Left lung (tissue), 10 donors: ENCODE data around the gene IRF2BP2. TPM values are rescaled to one million over a fixed set of nuclear protein-coding genes. Genes with fewer than 3 reads are reported as not detected.

Source experiments
- ATAC-seq: fragments of 200-7000 bp; cut with Tn5 transposase; one replicate; pipeline ENCODE4 v1.9.1; 2020; ENCODE audit warnings: moderate library complexity
- DNase-seq, 4 donors: peaks; one replicate each; pipeline ENCODE4 v3.0.0-alpha.2; 2013 to 2020
- H3K27ac ChIP-seq, 2 donors: fragments of 200-600 bp; sonication (generic) in 1 of 2; one replicate each; pipeline versions ENCODE4 v1.5.0 to v1.8.0; 2020 to 2021
- H3K27me3 ChIP-seq, 2 donors: fragments of 200-600 bp; sonication (generic) in 1 of 2; one replicate each; pipeline versions ENCODE4 v1.5.0 to v1.8.0; 2020 to 2021
- H3K36me3 ChIP-seq, 2 donors: fragments of 200-600 bp; sonication (generic) in 1 of 2; one replicate each; pipeline versions ENCODE4 v1.5.0 to v1.8.0; 2020 to 2021
- H3K4me1 ChIP-seq, 2 donors: fragments of 200-600 bp; one replicate each; pipeline ENCODE4 v1.8.0; 2021
- H3K4me3 ChIP-seq, 2 donors: fragments of 200-600 bp; sonication (generic) in 1 of 2; one replicate each; pipeline versions ENCODE4 v1.5.0 to v1.8.0; 2020 to 2021; ENCODE audit warnings: mild to moderate bottlenecking in 1 of 2
- H3K9me3 ChIP-seq, 2 donors: fragments of 200-600 bp; sonication (generic) in 1 of 2; one replicate each; pipeline versions ENCODE4 v1.5.0 to v1.8.0; 2020 to 2021
- intact Hi-C, 2 donors: fragments of 100-400 bp; cut with DNase I; formaldehyde crosslinking; loops; one replicate each; pipeline versions ENCODE4 v1.11.2 to v1.14.2; 2022
- polyA plus RNA-seq, 6 donors: library from polyadenylated mRNA; unstranded; fragments of 120-200 nt; gene quantifications; one replicate each; pipeline ENCODE4 v1.2.1, GENCODE V29; 2013; ENCODE audit not compliant: insufficient read length in 6 of 6
- total RNA-seq, 2 donors: library from RNA; stranded (reverse); fragmentation: NEBNext Ultra II Directional; extraction: Animal tissue kit (Norgen Biotek cat#: 25700); gene quantifications; one replicate each; pipeline ENCODE4 v1.2.1, GENCODE V29; 2021
- TF ChIP-seq, protein P1 (sequence below), 2 donors: fragments of 200-600 bp; sonication (generic) in 1 of 2; IDR thresholded peaks; one replicate each; pipeline versions ENCODE4 v1.5.0 to v1.8.0; 2021; ENCODE audit warnings: antibody characterized with exemption in 2 of 2
- donor health status: DM: no; HTN: yes; CAD: no.
- donor health status: DM: no; HTN: no; CAD: no.

Gene IRF2BP2
- total and polyA plus RNA-seq, 8 donors, result 114 to 236 (median 175) TPM

DNA sequence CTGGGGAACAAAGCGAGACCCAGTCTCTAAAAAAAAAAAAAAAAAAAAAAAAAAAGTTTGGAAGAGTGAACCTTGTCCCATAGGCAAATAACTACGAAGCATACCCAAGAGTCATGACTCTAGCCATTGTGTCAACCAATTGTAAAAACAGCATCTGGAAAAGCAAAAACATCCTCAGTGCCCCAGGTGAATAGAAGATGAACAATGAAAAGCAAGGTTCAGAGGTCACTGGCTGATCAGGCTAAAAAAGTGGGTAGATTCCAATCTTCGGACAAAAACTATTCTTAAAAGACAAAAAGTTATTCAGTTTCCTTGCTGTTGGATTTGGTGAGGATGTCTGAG is 11.1 kb upstream of the IRF2BP2 start:
- no peaks in the 10 kb centered on the region for H3K36me3 ChIP-seq
- TF ChIP-seq, protein P1, sequence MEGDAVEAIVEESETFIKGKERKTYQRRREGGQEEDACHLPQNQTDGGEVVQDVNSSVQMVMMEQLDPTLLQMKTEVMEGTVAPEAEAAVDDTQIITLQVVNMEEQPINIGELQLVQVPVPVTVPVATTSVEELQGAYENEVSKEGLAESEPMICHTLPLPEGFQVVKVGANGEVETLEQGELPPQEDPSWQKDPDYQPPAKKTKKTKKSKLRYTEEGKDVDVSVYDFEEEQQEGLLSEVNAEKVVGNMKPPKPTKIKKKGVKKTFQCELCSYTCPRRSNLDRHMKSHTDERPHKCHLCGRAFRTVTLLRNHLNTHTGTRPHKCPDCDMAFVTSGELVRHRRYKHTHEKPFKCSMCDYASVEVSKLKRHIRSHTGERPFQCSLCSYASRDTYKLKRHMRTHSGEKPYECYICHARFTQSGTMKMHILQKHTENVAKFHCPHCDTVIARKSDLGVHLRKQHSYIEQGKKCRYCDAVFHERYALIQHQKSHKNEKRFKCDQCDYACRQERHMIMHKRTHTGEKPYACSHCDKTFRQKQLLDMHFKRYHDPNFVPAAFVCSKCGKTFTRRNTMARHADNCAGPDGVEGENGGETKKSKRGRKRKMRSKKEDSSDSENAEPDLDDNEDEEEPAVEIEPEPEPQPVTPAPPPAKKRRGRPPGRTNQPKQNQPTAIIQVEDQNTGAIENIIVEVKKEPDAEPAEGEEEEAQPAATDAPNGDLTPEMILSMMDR (IDR thresholded peaks at IDR 0.05), result no peak
- no peak overlapping the region for H3K27ac ChIP-seq
- no peaks in the 10 kb centered on the region for H3K27me3 ChIP-seq
- DNase-seq (no peak), ATAC-seq (no peak)
- H3K9me3 ChIP-seq, result no peaks in the 10 kb centered on the region
- H3K4me3 ChIP-seq, result no peak overlapping the region
- peaks cover 16 to 52% of the 10 kb centered on the region in 2 donors for H3K4me1 ChIP-seq
- intact Hi-C loops, result no loop called here

DNA sequence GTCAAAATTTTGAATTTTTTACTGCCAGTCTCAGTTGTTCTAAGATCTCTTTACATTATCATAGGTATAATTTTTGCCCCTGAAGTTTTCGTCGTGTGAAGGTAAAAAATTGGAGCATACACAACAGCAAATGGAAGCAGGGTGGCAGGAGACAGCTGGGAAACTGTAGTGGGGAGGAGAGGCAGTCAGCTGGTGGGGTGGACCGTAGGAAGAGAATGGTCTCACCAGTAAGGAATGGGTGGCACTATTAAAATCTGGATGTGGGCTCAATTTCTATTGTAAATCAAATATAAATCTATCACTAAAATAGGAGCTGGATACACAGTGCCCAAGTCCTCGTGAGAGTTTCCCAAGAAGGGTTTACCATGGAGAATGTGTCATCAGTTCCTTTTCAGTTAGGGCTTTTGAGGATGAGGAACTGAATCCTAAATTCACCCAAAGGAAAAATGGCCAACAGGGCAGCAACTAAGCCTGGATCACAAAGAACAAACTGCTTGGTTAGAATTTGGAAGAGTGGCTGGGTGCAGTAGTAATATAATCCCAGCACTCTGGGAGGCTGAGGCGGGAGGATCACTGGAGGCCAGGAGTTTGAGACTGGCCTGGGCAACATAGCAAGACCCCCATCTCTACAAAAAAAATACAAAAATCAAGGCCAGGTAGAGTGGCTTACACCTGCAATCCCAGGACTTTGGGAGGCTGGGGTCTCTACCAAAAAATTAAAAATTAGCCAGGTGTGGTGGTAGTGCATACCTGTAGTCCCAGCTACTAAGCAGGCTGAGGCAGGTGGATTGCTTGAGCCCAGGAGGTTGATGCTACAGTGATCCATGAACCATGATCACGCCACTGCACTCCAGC is 10.5 kb upstream of the IRF2BP2 start:
- Histone ChIP-seq H3K9me3 (no peaks in the 10 kb centered on the region), H3K27ac (peak overlapping the region; percentile 45 to 65), H3K4me1 (peaks cover 16 to 52% of the 10 kb centered on the region in 2 donors), H3K4me3 (no peak overlapping the region), H3K27me3 (no peaks in the 10 kb centered on the region), H3K36me3 (no peaks in the 10 kb centered on the region)
- DNase-seq (no peak), ATAC-seq (peak; percentile 11)
- TF ChIP-seq, protein P1 (IDR thresholded peaks at IDR 0.05), result no peak
- intact Hi-C loops, result no loop called here

DNA sequence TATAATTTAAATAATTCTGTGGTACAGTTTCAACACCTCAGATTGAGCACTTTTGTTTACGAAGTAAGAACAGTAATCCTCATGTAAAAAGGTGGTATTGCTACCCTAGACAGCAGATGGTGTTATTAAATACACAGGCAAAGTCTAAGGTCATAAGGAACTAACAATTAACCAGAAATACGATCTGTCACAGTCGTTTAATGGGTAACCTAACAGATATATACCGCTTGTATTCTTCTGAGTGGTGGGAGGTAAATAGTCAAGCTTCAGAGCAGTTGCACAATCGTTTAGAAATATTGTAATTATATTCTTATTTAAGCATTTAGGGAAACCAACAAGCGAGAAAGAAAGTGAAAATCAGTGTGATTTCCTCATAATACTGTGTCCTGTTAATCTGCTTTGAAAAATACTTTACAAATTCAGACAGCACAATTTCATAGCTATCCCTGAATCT is 9.8 kb upstream of the IRF2BP2 start:
- ATAC-seq (peak; percentile 38), DNase-seq (no peak)
- TF ChIP-seq, protein P1 (IDR thresholded peaks at IDR 0.05), result no peak
- Histone ChIP-seq H3K36me3 (no peaks in the 10 kb centered on the region), H3K4me3 (no peak overlapping the region), H3K9me3 (no peaks in the 10 kb centered on the region), H3K27me3 (no peaks in the 10 kb centered on the region), H3K27ac (peak overlapping the region; percentile 45 to 65), H3K4me1 (peaks cover 16 to 51% of the 10 kb centered on the region in 2 donors)
- intact Hi-C loops, result no loop called here

DNA sequence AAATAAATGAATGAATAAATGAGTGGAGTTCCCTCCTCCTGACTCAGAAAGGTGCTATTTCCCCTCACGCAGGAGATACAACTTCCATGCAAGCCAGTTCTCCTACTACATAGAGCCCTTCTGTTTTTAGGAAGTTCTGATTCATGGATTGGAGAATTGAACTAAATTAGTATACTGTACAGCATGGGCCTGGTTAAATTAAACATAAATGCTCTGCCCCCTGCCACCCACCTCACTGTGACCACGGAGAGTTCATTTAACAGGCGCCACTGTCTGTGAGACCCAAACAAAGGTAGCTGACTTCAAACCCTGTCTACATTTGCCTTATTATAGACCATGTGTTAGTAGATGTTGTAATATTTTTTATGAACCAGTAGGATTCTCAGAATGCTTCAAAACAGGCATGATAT is 9.1 kb upstream of the IRF2BP2 start:
- ATAC-seq, result peak; percentile 33
- TF ChIP-seq, protein P1 (IDR thresholded peaks at IDR 0.05), result no peak
- Histone ChIP-seq H3K27ac (peak overlapping the region; percentile 45 to 65), H3K9me3 (no peaks in the 10 kb centered on the region), H3K27me3 (no peaks in the 10 kb centered on the region), H3K4me3 (no peak overlapping the region), H3K36me3 (no peaks in the 10 kb centered on the region), H3K4me1 (peaks cover 10 to 50% of the 10 kb centered on the region in 2 donors)
- intact Hi-C loops, result no loop called here
- no peak for DNase-seq

DNA sequence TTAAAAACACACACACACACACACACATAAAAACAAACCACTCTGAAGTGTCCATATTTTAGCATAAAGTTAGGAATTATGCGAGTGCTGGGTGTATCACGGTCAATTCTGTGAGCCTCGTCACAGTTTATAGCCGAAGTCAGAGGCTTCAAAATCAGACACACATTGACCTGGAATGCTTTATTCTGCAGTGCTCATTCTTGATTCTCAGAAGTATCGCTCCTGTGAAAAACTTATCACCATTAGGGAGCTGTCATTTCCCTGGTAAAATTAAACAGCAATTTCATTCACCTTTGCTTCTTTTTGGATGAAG is 8.7 kb upstream of the IRF2BP2 start:
- TF ChIP-seq, protein P1 (IDR thresholded peaks at IDR 0.05), result no peak
- no peaks in the 10 kb centered on the region for H3K36me3 ChIP-seq
- H3K4me1 ChIP-seq, result peaks cover 10 to 52% of the 10 kb centered on the region in 2 donors
- peak; percentile 18 for ATAC-seq
- DNase-seq, result no peak
- H3K9me3 ChIP-seq, result no peaks in the 10 kb centered on the region
- H3K4me3 ChIP-seq, result no peak overlapping the region
- intact Hi-C loops, result no loop called here
- H3K27ac ChIP-seq, result peak overlapping the region; percentile 45 to 65
- no peaks in the 10 kb centered on the region for H3K27me3 ChIP-seq
